Measurements from ENCODE around the gene SUN1. TPM values are rescaled to one million over a fixed set of nuclear protein-coding genes. Genes with fewer than 3 reads are reported as not detected.

SUN1 gene
- total RNA-seq, 5 donors from 2014 or later (not counting 1 experiment from before 2014, with no cell fraction given): 90.8 to 299 (median 279) TPM

DNA sequence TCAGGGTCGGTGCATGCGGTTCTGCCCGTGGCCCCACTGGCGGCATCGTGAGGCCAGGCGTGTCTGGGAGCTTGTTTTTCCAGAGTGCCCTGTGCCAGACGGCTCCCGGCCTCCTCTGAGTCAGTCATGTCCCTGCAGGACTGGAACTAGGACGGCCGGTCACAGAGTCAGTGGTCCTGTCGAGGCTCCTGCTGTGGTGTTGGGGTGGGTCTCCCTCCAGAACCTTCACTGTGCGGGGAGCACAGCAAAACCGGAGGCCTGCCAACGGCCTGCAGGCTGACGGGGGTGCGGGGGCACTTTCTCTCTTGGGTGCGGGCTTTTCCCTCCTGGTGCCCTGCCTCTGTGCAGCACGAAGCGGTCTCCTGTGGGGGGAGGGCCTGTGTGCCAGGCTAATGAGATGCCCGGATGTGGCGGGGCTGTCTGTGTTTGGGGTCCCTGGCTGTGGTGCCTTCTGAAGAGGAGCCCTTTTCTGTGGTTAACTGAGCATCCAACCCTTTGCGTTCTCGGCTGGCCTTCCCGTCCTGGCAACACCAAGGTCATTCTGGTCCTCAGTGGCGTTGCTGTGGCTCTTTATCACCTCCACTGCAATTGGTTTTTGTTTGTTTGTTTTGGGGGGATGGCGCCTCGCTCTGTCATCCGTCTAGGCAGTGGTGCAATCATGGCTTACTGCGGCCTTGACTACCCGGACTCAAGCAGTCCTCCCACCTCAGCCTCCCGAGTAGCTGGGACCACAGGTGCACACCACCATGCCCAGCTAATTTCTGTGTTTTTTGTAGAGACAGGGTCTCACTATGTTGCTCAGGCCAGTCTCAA, 52.1 kb downstream of the SUN1 start:
- H3K36me3 ChIP-seq (ENCODE audit: control insufficient read depth in 2 of 2, extremely low read depth in 1 of 2, insufficient read depth in 1 of 2, low read length in 1 of 2): peaks cover 20 to 36% of the 10 kb centered on the region in 2 donors
- ATAC-seq (replicated peaks in 1 of 4) (no peak), DNase-seq (no peak)
- H3K4me1 Mint-ChIP-seq: peaks cover 9 to 36% (median 33%) of the 10 kb centered on the region in 3 donors
- H3K27ac ChIP-seq (ENCODE audit: low read length): no peak overlapping the region
- no peaks in the 10 kb centered on the region for H3K27me3 ChIP-seq (replicated peaks in 1 of 2; ENCODE audit: control insufficient read depth in 2 of 2, extremely low read depth in 1 of 2, insufficient read depth in 2 of 2, low read length in 1 of 2)
- H3K27ac Mint-ChIP-seq: no peak overlapping the region
- ChIA-PET POLR2A (interaction anchor here in 1 of 2 donors (0.5 kb wide), 1 partner anchor 80 kb away, joined by 3 read pairs; no protein-coding TSS in a partner anchor), CTCF (no interaction called here)
- WGBS (ENCODE audit: insufficient coverage): 93% methylated on average over 21 of the region's 31 CpGs
- no peaks in the 10 kb centered on the region for H3K27me3 Mint-ChIP-seq
- peaks cover 18% of the 10 kb centered on the region for H3K36me3 Mint-ChIP-seq
- no peaks in the 10 kb centered on the region for H3K9me3 ChIP-seq
- no peaks in the 10 kb centered on the region for H3K9me3 Mint-ChIP-seq
- no peak overlapping the region for H3K4me3 ChIP-seq (ENCODE audit: control insufficient read depth in 1 of 2, extremely low read depth in 1 of 2, low read length in 1 of 2)
- H3K4me3 Mint-ChIP-seq: no peak overlapping the region
- H3K4me1 ChIP-seq (ENCODE audit: control insufficient read depth in 1 of 2, extremely low read depth in 1 of 2, insufficient read depth in 2 of 2, low read length in 2 of 2): peaks cover 0 to 56% of the 10 kb centered on the region in 2 experiments

DNA sequence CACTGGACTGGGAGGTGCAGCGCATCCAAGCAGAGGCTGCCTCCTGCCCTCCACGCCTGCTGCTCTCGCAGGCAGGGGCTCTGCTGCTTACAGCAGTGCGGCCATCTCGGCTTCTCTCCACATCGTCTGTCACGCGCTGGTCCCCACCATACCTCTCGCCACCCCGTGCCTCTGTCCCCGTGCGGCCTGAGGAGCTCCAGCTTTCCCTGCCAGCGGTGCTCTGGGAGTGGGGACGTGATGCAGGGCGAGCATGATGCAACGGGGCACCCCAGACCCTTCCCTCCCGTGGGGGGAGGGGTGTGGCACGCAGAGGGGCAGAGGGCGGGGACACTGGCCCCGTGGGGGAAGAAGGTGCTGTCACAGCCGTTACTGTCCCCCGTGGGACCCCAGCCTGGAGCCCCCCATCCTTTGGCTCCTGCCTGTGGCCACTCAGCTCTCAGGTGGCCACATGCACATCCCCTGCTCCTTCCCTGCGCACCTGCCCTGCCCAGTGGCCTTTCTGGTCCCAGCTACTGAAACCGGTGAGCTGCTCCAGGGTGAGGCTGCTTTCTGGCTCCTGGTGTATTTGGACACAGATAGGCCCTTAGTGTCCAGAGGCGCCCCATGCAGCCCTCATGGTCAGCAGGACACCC, 53.1 kb downstream of the SUN1 start:
- H3K4me3 ChIP-seq (ENCODE audit: control insufficient read depth in 1 of 2, extremely low read depth in 1 of 2, low read length in 1 of 2): no peak overlapping the region
- ChIA-PET CTCF (no interaction called here), POLR2A (interaction anchor here in 1 of 2 donors (0.5 kb wide), 1 partner anchor 79 kb away, joined by 3 read pairs; no protein-coding TSS in a partner anchor)
- H3K27ac Mint-ChIP-seq: no peak overlapping the region
- DNase-seq: no peak
- WGBS (ENCODE audit: insufficient coverage): 93% methylated on average over 25 of the region's 25 CpGs
- no peaks in the 10 kb centered on the region for H3K9me3 ChIP-seq
- H3K36me3 Mint-ChIP-seq: peaks cover 16% of the 10 kb centered on the region
- no peak overlapping the region for H3K4me3 Mint-ChIP-seq
- no peaks in the 10 kb centered on the region for H3K27me3 ChIP-seq (replicated peaks in 1 of 2; ENCODE audit: control insufficient read depth in 2 of 2, extremely low read depth in 1 of 2, insufficient read depth in 2 of 2, low read length in 1 of 2)
- no peak for ATAC-seq (replicated peaks in 1 of 4)
- no peak overlapping the region for H3K27ac ChIP-seq (ENCODE audit: low read length)
- peaks cover 6 to 29% (median 25%) of the 10 kb centered on the region in 3 donors for H3K4me1 Mint-ChIP-seq
- H3K4me1 ChIP-seq (ENCODE audit: control insufficient read depth in 1 of 2, extremely low read depth in 1 of 2, insufficient read depth in 2 of 2, low read length in 2 of 2): peaks cover 0 to 48% of the 10 kb centered on the region in 2 experiments
- no peaks in the 10 kb centered on the region for H3K9me3 Mint-ChIP-seq
- H3K27me3 Mint-ChIP-seq: no peaks in the 10 kb centered on the region
- H3K36me3 ChIP-seq (ENCODE audit: control insufficient read depth in 2 of 2, extremely low read depth in 1 of 2, insufficient read depth in 1 of 2, low read length in 1 of 2): peaks cover 22 to 37% of the 10 kb centered on the region in 2 donors

GRCh38 chr7:885893-886625, 53.8 kb downstream of the SUN1 start:
- 89% methylated on average over 28 of the region's 30 CpGs for WGBS (ENCODE audit: insufficient coverage)
- Mint-ChIP-seq H3K9me3 (no peaks in the 10 kb centered on the region), H3K27me3 (no peaks in the 10 kb centered on the region), H3K4me3 (no peak overlapping the region), H3K36me3 (peaks cover 19% of the 10 kb centered on the region), H3K4me1 (peaks cover 6 to 24% (median 20%) of the 10 kb centered on the region in 3 donors), H3K27ac (no peak overlapping the region)
- ATAC-seq (replicated peaks in 1 of 4) (no peak), DNase-seq (no peak)
- Histone ChIP-seq H3K36me3 (ENCODE audit: control insufficient read depth in 2 of 2, extremely low read depth in 1 of 2, insufficient read depth in 1 of 2, low read length in 1 of 2) (peaks cover 22 to 44% of the 10 kb centered on the region in 2 donors), H3K27ac (ENCODE audit: low read length) (no peak overlapping the region), H3K4me1 (ENCODE audit: control insufficient read depth in 1 of 2, extremely low read depth in 1 of 2, insufficient read depth in 2 of 2, low read length in 2 of 2) (peaks cover 0 to 42% of the 10 kb centered on the region in 2 experiments), H3K27me3 (replicated peaks in 1 of 2; ENCODE audit: control insufficient read depth in 2 of 2, extremely low read depth in 1 of 2, insufficient read depth in 2 of 2, low read length in 1 of 2) (no peaks in the 10 kb centered on the region), H3K9me3 (no peaks in the 10 kb centered on the region), H3K4me3 (ENCODE audit: control insufficient read depth in 1 of 2, extremely low read depth in 1 of 2, low read length in 1 of 2) (no peak overlapping the region)
- POLR2A ChIA-PET: no interaction called here
- CTCF ChIA-PET: no interaction called here

DNA sequence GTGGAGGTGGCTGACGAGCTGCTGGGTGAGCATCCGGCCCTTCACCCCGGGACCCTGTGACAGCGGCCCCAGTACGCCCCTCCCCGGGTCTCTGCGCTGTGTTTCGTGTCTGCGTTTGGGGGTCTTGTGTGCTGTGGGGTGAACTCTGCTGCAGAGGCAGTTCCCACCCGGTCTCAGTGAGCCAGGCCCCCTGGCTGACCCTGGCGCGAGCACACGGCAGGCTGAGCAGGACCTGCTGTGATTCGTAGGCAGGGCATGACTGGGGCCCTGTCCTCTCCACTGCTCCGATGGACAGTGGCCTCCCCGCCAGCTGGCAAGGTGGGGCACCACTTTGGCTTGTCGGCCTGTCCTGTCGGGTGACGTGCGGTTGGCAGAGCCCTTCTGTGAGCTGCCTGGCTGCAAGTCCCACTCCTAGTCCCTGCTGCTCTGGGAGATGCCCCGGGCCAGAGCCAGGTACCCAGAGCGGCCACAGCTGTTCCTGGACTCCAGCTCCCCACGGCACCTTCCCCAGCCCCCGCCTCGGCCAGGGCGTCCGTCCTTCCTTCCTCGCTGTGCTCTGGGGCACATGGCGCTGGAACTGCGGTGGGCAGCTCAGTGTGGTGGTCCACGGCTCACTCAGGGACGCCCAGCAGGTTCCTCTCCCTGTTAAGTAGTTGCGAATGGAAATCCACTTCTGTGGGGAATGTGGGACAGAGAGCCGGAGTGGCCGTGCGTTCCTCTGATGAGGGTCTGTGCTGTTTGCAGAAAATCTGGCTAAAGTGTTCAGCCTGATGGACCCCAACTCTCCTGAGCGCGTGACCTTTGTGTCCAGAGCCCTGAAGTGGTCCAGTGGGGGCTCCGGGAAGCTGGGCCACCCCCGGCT, 54.6 kb downstream of the SUN1 start:
- H3K27ac Mint-ChIP-seq: no peak overlapping the region
- no peaks in the 10 kb centered on the region for H3K9me3 Mint-ChIP-seq
- peaks cover 16% of the 10 kb centered on the region for H3K36me3 Mint-ChIP-seq
- no peaks in the 10 kb centered on the region for H3K27me3 Mint-ChIP-seq
- H3K4me1 Mint-ChIP-seq: peaks cover 6 to 21% (median 18%) of the 10 kb centered on the region in 3 donors
- DNase-seq (no peak), ATAC-seq (replicated peaks in 1 of 4) (no peak)
- CTCF ChIA-PET: no interaction called here
- H3K36me3 ChIP-seq (ENCODE audit: control insufficient read depth in 2 of 2, extremely low read depth in 1 of 2, insufficient read depth in 1 of 2, low read length in 1 of 2): peaks cover 28 to 51% of the 10 kb centered on the region in 2 donors
- no peak overlapping the region for H3K4me3 Mint-ChIP-seq
- no peak overlapping the region for H3K4me3 ChIP-seq (ENCODE audit: control insufficient read depth in 1 of 2, extremely low read depth in 1 of 2, low read length in 1 of 2)
- H3K4me1 ChIP-seq (ENCODE audit: control insufficient read depth in 1 of 2, extremely low read depth in 1 of 2, insufficient read depth in 2 of 2, low read length in 2 of 2): peaks cover 0 to 41% of the 10 kb centered on the region in 2 experiments
- no peak overlapping the region for H3K27ac ChIP-seq (ENCODE audit: low read length)
- no peaks in the 10 kb centered on the region for H3K9me3 ChIP-seq
- H3K27me3 ChIP-seq (replicated peaks in 1 of 2; ENCODE audit: control insufficient read depth in 2 of 2, extremely low read depth in 1 of 2, insufficient read depth in 2 of 2, low read length in 1 of 2): no peaks in the 10 kb centered on the region
- POLR2A ChIA-PET: no interaction called here
- 97% methylated on average over 39 of the region's 40 CpGs for WGBS (ENCODE audit: insufficient coverage)

DNA sequence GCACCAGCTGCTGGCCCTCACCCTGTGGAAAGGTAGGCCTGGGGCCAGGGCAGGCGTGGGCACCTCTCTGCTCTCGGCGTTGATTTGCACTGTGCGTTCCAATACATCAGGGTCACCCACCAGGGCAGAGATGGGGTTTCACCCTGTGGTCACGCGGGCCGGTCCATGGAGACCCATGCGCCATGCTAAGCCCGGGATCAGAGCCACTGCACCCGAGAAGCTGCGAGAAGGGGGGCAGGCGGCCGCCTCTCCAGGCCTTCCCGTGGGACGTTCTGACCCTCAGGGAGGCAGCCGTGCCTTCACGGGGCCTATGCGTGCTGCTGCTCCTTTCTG, 55.2 kb downstream of the SUN1 start:
- no peaks in the 10 kb centered on the region for H3K9me3 ChIP-seq
- no peaks in the 10 kb centered on the region for H3K27me3 ChIP-seq (replicated peaks in 1 of 2; ENCODE audit: control insufficient read depth in 2 of 2, extremely low read depth in 1 of 2, insufficient read depth in 2 of 2, low read length in 1 of 2)
- Mint-ChIP-seq H3K9me3 (no peaks in the 10 kb centered on the region), H3K4me3 (no peak overlapping the region), H3K4me1 (peaks cover 6 to 18% (median 13%) of the 10 kb centered on the region in 3 donors), H3K27ac (no peak overlapping the region), H3K27me3 (no peaks in the 10 kb centered on the region), H3K36me3 (peaks cover 19% of the 10 kb centered on the region)
- POLR2A ChIA-PET: no interaction called here
- ATAC-seq (replicated peaks in 1 of 4) (no peak), DNase-seq (no peak)
- H3K4me3 ChIP-seq (ENCODE audit: control insufficient read depth in 1 of 2, extremely low read depth in 1 of 2, low read length in 1 of 2): no peak overlapping the region
- 93% methylated on average over 18 of the region's 18 CpGs for WGBS (ENCODE audit: insufficient coverage)
- H3K36me3 ChIP-seq (ENCODE audit: control insufficient read depth in 2 of 2, extremely low read depth in 1 of 2, insufficient read depth in 1 of 2, low read length in 1 of 2): peaks cover 29 to 54% of the 10 kb centered on the region in 2 donors
- peaks cover 0 to 36% of the 10 kb centered on the region in 2 experiments for H3K4me1 ChIP-seq (ENCODE audit: control insufficient read depth in 1 of 2, extremely low read depth in 1 of 2, insufficient read depth in 2 of 2, low read length in 2 of 2)
- H3K27ac ChIP-seq (ENCODE audit: low read length): no peak overlapping the region
- CTCF ChIA-PET: no interaction called here

Measured in T-cell (primary cell).